ENCODE results near the gene RNU6-1.
A peak's percentile ranks its signal among the peaks of the same experiment; 100 is the strongest.

The RNU6-1 gene

GRCh38 chr15:67792250-67792942, 47.4 kb downstream of the RNU6-1 start:
- peak; percentile 79 for ATAC-seq
- TF ChIP-seq ISL1 (CRISPR knock-in tag; IDR thresholded peaks at IDR 0.05) (peak; percentile 88), CREB5 (CRISPR knock-in tag; IDR thresholded peaks at IDR 0.05; ENCODE audit: low read depth) (peak; percentile 81; the same call in 1 of the 2 replicates), TOX (CRISPR knock-in tag; IDR thresholded peaks at IDR 0.05; ENCODE audit: borderline replicate concordance) (peak; percentile 43; the same call in 1 of the 2 replicates), PATZ1 (CRISPR knock-in tag; IDR thresholded peaks at IDR 0.05; ENCODE audit: borderline replicate concordance) (0 out of 2 replicates have a peak, but pooled peaks have one; percentile 57), CSDC2 (CRISPR knock-in tag; IDR thresholded peaks at IDR 0.05) (no peak), ESRRG (CRISPR knock-in tag; IDR thresholded peaks at IDR 0.05) (no peak), SNAI2 (CRISPR knock-in tag; IDR thresholded peaks at IDR 0.05) (no peak), ZNF8 (CRISPR knock-in tag; IDR thresholded peaks at IDR 0.05) (no peak), ZFP30 (CRISPR knock-in tag; IDR thresholded peaks at IDR 0.05) (no peak), OSR1 (CRISPR knock-in tag; IDR thresholded peaks at IDR 0.05) (no peak), TSHZ2 (CRISPR knock-in tag; IDR thresholded peaks at IDR 0.05) (no peak), POU6F1 (CRISPR knock-in tag; IDR thresholded peaks at IDR 0.05; ENCODE audit: borderline replicate concordance, low read depth) (no peak)

GRCh38 chr15:67790610-67791319, 49.1 kb downstream of the RNU6-1 start:
- TF ChIP-seq TSHZ2 (CRISPR knock-in tag; IDR thresholded peaks at IDR 0.05): no peak
- no peak for TF ChIP-seq ZFP30 (CRISPR knock-in tag; IDR thresholded peaks at IDR 0.05)
- TF ChIP-seq ZNF70 (CRISPR knock-in tag; IDR thresholded peaks at IDR 0.05): no peak
- no peak for TF ChIP-seq CSRNP3 (CRISPR knock-in tag; IDR thresholded peaks at IDR 0.05)
- TF ChIP-seq GLIS3 (CRISPR knock-in tag; IDR thresholded peaks at IDR 0.05): no peak
- TF ChIP-seq TOX (CRISPR knock-in tag; IDR thresholded peaks at IDR 0.05; ENCODE audit: borderline replicate concordance): no peak
- no peak for TF ChIP-seq PPARA (CRISPR knock-in tag; IDR thresholded peaks at IDR 0.05; ENCODE audit: borderline replicate concordance)
- TF ChIP-seq ISL1 (CRISPR knock-in tag; IDR thresholded peaks at IDR 0.05): no peak
- no peak for TF ChIP-seq ZNF565 (CRISPR knock-in tag; conservative IDR thresholded peaks at IDR 0.05; ENCODE audit: low read depth)
- TF ChIP-seq OSR1 (CRISPR knock-in tag; IDR thresholded peaks at IDR 0.05): no peak
- TF ChIP-seq ESRRG (CRISPR knock-in tag; IDR thresholded peaks at IDR 0.05): no peak
- no peak for TF ChIP-seq SNAI2 (CRISPR knock-in tag; IDR thresholded peaks at IDR 0.05)
- no peak for TF ChIP-seq PATZ1 (CRISPR knock-in tag; IDR thresholded peaks at IDR 0.05; ENCODE audit: borderline replicate concordance)
- no peak for TF ChIP-seq CREB5 (CRISPR knock-in tag; IDR thresholded peaks at IDR 0.05; ENCODE audit: low read depth)
- TF ChIP-seq TCF4 (CRISPR knock-in tag; IDR thresholded peaks at IDR 0.05; ENCODE audit: borderline replicate concordance): no peak
- ATAC-seq: no peak
